ES-I3 (cell line): ENCODE measurements around the gene JAG2.

ENCODE experiments used
- H3K36me3 ChIP-seq: 2 replicates; pipeline ENCODE4 v1.6.1; 2013; ENCODE audit warnings: mild to moderate bottlenecking, low read length, control low read depth, moderate library complexity; ENCODE audit not compliant: insufficient read depth
- H3K4me1 ChIP-seq: 2 replicates; pipeline ENCODE4 v1.6.1; 2013; ENCODE audit warnings: mild to moderate bottlenecking, control low read depth, low read length; ENCODE audit not compliant: insufficient read depth
- H3K9ac ChIP-seq: 2 replicates; pipeline ENCODE4 v1.6.1; 2013; ENCODE audit warnings: low read depth, mild to moderate bottlenecking, low read length, moderate library complexity
- H3K9me3 ChIP-seq: 2 replicates; pipeline ENCODE4 v1.6.1; 2013; ENCODE audit warnings: mild to moderate bottlenecking, low read length, moderate library complexity; ENCODE audit not compliant: control insufficient read depth, insufficient read depth

The JAG2 gene

DNA sequence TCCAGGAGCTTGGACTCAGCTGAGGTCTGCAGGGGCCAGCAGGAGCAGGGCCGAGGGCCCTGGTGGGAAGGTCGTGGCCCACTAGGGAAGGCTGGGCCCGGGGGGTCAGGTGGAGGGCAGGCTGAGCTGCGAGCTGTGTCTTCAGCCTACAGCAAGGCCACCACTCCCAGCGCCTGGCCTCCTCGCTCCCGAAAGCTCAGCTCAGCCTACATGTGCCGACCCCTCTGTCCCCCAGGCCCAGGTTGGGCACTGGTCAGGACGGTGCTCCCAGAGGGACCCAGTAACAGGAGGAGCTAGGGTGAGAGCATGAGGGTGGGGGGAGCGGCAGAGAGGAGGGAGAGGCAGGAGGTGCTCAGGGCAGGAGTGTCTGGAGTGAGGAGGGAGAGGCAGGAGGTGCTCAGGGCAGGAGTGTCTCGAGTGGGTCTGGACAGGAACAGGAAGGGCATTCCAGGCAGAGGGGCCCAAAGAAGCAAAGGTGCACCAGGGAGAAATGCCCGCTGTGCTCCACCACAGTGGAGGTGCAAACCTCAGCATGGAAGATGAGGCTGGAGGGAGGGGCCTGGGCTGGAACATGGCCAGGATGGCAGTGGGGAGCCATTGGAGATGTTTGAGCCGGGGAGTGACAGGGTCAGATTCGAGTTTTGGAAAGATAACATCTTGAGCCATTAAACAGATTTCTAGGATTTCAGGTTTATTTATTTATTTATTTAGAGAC, 74.2 kb downstream of the JAG2 start:
- peaks cover 8% of the 10 kb centered on the region; the same call in 1 of the 2 replicates for H3K4me1 ChIP-seq
- H3K9ac ChIP-seq: peak overlapping the region; percentile 95; the same call in 1 of the 2 replicates
- H3K36me3 ChIP-seq: no peaks in the 10 kb centered on the region
- no peaks in the 10 kb centered on the region for H3K9me3 ChIP-seq

DNA sequence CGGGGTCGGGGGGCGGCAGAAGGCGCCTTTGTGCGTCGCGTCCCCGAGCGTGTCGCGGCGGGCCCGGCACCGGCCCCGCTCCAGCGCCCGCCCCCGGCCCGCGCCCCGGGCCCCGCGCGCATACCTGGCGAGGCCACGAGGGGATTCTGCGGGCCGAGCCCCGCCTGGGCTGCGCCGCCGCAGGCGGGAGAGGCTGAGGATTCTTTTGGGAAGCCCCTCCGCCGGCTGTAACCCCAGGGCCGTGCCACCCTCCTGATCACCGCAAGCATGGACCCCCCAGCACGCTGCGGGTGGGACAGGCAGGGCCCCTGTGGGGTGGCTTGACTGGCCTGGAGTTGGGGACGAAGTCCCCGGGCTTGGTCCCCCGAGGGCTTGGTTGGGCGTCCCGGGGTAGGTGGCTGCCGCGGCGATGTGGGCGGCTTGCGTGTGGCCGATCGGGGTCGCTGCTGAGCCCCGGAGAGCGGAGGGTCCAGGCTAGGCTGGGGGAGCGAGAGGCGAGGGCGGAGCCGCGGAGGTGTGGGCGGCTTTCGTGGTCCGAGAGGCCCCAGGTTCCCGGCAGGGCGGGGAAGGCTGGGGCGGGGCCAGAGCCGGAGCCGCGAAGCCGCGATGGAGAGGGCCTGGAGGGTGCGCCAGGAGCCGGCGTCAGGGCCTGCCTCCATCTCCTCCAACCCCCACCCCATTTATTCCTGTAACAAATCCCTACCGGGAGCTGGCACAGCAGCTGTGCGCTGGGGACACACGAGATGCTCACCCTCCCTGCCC, 75.0 kb downstream of the JAG2 start:
- Histone ChIP-seq H3K4me1 (peaks cover 9% of the 10 kb centered on the region; the same call in 1 of the 2 replicates), H3K9ac (peak overlapping the region; percentile 95), H3K36me3 (no peaks in the 10 kb centered on the region), H3K9me3 (no peaks in the 10 kb centered on the region)

DNA sequence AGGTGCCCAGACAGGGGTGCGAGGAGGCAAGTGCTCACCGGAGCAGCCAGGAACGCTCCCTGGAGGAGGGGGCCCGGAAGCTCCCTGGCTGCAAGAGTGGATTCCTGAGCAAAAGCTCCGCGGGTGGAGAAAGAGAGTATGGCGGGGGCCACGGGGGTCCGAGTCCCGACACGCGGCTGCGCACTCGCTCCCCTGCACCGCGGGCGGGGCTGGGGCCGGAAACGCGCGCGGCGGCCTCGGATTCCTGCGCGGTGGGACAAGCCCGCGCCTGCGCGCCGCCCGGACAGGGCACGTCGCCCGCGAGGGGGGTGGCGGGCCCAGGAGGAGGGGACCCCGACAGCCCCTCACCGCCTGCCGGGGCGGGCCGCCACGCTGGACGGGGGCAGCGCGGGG, 75.5 kb downstream of the JAG2 start:
- Histone ChIP-seq H3K9ac (peak overlapping the region; percentile 95), H3K4me1 (peaks cover 12% of the 10 kb centered on the region; the same call in 1 of the 2 replicates), H3K36me3 (no peaks in the 10 kb centered on the region), H3K9me3 (no peaks in the 10 kb centered on the region)

DNA sequence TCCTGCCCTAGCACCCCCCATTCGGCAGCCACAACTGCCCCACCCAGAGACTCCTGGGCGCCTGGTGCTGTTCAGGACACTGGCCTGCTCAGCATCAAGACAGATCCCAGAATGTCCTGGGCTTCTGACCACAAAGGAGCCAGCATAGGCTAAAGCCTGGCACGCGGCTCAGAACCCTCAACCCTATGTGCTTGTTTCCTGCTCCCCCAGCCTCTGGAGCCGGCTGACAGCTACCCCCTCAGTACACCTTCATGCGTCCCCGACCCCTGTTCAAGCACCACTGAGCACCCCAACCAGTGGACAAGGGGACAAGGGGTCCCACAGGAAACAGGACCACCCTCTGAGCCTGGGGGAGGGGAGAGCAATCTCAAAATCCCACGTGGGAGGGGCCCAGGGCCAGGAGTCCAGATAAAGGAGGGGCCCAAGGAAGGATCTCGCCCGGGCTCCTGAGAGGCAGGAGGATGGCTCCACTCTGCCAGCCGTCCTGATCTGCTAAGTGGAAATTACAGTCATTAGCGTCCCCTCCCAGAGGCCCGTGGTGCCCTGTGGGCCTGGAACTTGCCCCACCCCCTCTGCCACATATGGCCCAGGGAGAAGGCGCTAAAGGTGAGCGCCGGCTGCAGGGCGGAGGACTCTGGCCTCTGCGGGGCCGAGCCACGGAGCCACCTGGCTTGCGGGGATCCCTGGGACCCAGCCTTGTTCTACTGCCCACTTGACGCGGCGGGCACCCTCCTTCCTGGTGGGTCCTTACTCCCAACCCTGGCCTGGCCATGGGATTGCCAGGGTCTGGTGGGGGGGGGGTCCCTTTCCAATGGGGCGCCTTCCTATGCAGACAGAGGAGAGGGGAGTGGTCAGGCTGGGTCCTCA, 76.2 kb downstream of the JAG2 start:
- no peaks in the 10 kb centered on the region for H3K9me3 ChIP-seq
- peak overlapping the region; percentile 95 for H3K9ac ChIP-seq
- H3K4me1 ChIP-seq: peaks cover 12% of the 10 kb centered on the region; the same call in 1 of the 2 replicates
- no peaks in the 10 kb centered on the region for H3K36me3 ChIP-seq

DNA sequence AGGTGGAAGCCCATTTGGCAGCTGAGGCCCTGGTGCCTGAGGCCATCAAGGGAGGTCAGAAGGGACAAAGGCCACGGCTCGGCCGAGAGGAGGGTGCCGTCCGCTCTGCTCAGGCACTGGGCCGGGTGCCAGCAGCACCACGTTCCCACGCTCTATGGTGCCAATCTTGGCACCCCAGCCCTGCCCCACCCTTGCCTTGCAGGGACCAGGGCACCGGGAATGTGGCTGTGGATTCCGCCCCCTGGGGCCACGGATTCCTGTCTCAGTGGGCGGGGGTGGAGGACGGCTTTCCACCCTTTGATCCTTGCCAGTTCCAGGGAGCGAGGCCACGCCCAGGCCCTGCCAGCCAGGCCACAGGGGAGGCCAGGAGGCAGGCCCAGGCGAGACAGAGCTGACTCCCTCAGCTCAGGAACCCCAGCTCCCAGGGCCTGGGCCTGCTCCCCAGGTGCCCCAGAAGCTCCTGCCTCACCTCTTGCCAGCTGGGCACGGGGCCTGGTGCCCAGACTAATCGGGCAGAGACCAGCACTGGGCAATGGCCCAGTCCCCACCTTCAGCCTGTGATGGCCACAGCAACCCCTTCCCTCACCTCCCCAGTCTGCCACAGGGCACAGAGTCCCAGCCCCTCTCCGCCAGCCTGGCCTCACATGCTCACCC, 76.9 kb downstream of the JAG2 start:
- H3K9me3 ChIP-seq: no peaks in the 10 kb centered on the region
- no peak overlapping the region for H3K9ac ChIP-seq
- no peaks in the 10 kb centered on the region for H3K36me3 ChIP-seq
- peaks cover 12% of the 10 kb centered on the region; the same call in 1 of the 2 replicates for H3K4me1 ChIP-seq

DNA sequence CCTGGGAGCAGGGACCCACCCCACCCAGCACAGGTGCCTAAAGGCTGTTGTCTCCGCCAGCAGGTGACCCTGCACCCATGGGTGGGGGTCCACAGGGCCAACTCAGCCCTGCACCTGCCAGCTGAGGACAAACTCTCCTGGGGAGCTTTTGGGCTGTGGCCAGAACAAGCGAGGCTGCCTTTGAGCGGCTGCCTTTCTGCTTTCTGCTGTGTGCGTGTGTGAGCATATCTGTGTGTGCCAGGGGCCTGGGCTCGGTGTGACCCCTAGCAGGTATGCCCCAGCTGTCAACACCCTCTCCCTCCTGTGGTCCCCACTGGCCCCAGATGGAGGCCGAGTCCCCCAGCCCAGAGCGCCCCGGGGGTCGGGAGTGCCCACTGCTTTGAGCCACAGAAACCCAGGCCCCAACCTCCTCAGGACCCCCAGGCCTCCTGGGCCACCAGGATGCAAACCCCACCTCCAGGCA, 77.5 kb downstream of the JAG2 start:
- H3K36me3 ChIP-seq: no peaks in the 10 kb centered on the region
- H3K4me1 ChIP-seq: peaks cover 12% of the 10 kb centered on the region; the same call in 1 of the 2 replicates
- no peak overlapping the region for H3K9ac ChIP-seq
- no peaks in the 10 kb centered on the region for H3K9me3 ChIP-seq
